ENCODE results near the gene CARS2. TPM values are rescaled to one million over a fixed set of nuclear protein-coding genes. Genes with fewer than 3 reads are reported as not detected.

Gene CARS2
- total and polyA plus RNA-seq, 2 experiments from 2014 or later, result 39.0 to 53.5 TPM

DNA sequence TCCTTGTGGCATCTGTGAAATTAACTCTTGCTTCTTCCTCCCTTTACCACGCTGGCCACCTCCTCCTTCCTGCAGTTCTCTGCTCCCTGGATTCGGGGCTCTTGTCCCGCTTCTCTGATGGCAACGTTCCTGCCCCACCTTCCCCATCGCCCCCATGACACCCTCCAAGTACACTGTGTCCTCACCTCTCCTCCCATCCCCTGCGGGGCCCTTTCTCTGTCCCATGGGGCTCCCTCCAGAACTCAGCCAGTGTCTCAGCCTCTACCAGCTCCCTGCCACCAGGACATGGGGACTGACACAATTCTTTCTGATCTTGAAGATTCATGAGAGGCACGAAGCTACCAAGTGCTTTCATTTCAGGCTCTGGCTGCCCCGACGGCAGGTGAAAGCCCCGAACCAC lies 9.1 kb downstream of the CARS2 start:
- DNase-seq (ENCODE audit: low spot score), result no peak
- TF ChIP-seq EZH2 (IDR thresholded peaks at IDR 0.05; ENCODE audit: low read depth, unreplicated experiment) (no peak), STAT1 (IDR thresholded peaks at IDR 0.05; ENCODE audit: unreplicated experiment) (no peak), JUNB (IDR thresholded peaks at IDR 0.05; ENCODE audit: unreplicated experiment) (no peak), CREB1 (CRISPR knock-in tag; IDR thresholded peaks at IDR 0.05; ENCODE audit: low read depth) (no peak), EZH2phosphoT487 (IDR thresholded peaks at IDR 0.05; ENCODE audit: unreplicated experiment) (no peak), POLR2AphosphoS5 (IDR thresholded peaks at IDR 0.05; ENCODE audit: low read depth) (no peak), ZNF331 (CRISPR knock-in tag; IDR thresholded peaks at IDR 0.05; ENCODE audit: low read depth) (no peak), ZNF114 (CRISPR knock-in tag; IDR thresholded peaks at IDR 0.05) (no peak), NANOG (IDR thresholded peaks at IDR 0.05; ENCODE audit: borderline replicate concordance) (no peak)
- TF ChIP-seq, protein P1, sequence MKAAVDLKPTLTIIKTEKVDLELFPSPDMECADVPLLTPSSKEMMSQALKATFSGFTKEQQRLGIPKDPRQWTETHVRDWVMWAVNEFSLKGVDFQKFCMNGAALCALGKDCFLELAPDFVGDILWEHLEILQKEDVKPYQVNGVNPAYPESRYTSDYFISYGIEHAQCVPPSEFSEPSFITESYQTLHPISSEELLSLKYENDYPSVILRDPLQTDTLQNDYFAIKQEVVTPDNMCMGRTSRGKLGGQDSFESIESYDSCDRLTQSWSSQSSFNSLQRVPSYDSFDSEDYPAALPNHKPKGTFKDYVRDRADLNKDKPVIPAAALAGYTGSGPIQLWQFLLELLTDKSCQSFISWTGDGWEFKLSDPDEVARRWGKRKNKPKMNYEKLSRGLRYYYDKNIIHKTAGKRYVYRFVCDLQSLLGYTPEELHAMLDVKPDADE (IDR thresholded peaks at IDR 0.05), result no peak
- TF ChIP-seq, protein P2, sequence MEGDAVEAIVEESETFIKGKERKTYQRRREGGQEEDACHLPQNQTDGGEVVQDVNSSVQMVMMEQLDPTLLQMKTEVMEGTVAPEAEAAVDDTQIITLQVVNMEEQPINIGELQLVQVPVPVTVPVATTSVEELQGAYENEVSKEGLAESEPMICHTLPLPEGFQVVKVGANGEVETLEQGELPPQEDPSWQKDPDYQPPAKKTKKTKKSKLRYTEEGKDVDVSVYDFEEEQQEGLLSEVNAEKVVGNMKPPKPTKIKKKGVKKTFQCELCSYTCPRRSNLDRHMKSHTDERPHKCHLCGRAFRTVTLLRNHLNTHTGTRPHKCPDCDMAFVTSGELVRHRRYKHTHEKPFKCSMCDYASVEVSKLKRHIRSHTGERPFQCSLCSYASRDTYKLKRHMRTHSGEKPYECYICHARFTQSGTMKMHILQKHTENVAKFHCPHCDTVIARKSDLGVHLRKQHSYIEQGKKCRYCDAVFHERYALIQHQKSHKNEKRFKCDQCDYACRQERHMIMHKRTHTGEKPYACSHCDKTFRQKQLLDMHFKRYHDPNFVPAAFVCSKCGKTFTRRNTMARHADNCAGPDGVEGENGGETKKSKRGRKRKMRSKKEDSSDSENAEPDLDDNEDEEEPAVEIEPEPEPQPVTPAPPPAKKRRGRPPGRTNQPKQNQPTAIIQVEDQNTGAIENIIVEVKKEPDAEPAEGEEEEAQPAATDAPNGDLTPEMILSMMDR (conservative IDR thresholded peaks at IDR 0.05; ENCODE audit: low read depth in 2 of 2), result no peak
- TF ChIP-seq, protein P3, sequence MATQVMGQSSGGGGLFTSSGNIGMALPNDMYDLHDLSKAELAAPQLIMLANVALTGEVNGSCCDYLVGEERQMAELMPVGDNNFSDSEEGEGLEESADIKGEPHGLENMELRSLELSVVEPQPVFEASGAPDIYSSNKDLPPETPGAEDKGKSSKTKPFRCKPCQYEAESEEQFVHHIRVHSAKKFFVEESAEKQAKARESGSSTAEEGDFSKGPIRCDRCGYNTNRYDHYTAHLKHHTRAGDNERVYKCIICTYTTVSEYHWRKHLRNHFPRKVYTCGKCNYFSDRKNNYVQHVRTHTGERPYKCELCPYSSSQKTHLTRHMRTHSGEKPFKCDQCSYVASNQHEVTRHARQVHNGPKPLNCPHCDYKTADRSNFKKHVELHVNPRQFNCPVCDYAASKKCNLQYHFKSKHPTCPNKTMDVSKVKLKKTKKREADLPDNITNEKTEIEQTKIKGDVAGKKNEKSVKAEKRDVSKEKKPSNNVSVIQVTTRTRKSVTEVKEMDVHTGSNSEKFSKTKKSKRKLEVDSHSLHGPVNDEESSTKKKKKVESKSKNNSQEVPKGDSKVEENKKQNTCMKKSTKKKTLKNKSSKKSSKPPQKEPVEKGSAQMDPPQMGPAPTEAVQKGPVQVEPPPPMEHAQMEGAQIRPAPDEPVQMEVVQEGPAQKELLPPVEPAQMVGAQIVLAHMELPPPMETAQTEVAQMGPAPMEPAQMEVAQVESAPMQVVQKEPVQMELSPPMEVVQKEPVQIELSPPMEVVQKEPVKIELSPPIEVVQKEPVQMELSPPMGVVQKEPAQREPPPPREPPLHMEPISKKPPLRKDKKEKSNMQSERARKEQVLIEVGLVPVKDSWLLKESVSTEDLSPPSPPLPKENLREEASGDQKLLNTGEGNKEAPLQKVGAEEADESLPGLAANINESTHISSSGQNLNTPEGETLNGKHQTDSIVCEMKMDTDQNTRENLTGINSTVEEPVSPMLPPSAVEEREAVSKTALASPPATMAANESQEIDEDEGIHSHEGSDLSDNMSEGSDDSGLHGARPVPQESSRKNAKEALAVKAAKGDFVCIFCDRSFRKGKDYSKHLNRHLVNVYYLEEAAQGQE (IDR thresholded peaks at IDR 0.05; ENCODE audit: unreplicated experiment), result no peak
- TF ChIP-seq, protein P4, sequence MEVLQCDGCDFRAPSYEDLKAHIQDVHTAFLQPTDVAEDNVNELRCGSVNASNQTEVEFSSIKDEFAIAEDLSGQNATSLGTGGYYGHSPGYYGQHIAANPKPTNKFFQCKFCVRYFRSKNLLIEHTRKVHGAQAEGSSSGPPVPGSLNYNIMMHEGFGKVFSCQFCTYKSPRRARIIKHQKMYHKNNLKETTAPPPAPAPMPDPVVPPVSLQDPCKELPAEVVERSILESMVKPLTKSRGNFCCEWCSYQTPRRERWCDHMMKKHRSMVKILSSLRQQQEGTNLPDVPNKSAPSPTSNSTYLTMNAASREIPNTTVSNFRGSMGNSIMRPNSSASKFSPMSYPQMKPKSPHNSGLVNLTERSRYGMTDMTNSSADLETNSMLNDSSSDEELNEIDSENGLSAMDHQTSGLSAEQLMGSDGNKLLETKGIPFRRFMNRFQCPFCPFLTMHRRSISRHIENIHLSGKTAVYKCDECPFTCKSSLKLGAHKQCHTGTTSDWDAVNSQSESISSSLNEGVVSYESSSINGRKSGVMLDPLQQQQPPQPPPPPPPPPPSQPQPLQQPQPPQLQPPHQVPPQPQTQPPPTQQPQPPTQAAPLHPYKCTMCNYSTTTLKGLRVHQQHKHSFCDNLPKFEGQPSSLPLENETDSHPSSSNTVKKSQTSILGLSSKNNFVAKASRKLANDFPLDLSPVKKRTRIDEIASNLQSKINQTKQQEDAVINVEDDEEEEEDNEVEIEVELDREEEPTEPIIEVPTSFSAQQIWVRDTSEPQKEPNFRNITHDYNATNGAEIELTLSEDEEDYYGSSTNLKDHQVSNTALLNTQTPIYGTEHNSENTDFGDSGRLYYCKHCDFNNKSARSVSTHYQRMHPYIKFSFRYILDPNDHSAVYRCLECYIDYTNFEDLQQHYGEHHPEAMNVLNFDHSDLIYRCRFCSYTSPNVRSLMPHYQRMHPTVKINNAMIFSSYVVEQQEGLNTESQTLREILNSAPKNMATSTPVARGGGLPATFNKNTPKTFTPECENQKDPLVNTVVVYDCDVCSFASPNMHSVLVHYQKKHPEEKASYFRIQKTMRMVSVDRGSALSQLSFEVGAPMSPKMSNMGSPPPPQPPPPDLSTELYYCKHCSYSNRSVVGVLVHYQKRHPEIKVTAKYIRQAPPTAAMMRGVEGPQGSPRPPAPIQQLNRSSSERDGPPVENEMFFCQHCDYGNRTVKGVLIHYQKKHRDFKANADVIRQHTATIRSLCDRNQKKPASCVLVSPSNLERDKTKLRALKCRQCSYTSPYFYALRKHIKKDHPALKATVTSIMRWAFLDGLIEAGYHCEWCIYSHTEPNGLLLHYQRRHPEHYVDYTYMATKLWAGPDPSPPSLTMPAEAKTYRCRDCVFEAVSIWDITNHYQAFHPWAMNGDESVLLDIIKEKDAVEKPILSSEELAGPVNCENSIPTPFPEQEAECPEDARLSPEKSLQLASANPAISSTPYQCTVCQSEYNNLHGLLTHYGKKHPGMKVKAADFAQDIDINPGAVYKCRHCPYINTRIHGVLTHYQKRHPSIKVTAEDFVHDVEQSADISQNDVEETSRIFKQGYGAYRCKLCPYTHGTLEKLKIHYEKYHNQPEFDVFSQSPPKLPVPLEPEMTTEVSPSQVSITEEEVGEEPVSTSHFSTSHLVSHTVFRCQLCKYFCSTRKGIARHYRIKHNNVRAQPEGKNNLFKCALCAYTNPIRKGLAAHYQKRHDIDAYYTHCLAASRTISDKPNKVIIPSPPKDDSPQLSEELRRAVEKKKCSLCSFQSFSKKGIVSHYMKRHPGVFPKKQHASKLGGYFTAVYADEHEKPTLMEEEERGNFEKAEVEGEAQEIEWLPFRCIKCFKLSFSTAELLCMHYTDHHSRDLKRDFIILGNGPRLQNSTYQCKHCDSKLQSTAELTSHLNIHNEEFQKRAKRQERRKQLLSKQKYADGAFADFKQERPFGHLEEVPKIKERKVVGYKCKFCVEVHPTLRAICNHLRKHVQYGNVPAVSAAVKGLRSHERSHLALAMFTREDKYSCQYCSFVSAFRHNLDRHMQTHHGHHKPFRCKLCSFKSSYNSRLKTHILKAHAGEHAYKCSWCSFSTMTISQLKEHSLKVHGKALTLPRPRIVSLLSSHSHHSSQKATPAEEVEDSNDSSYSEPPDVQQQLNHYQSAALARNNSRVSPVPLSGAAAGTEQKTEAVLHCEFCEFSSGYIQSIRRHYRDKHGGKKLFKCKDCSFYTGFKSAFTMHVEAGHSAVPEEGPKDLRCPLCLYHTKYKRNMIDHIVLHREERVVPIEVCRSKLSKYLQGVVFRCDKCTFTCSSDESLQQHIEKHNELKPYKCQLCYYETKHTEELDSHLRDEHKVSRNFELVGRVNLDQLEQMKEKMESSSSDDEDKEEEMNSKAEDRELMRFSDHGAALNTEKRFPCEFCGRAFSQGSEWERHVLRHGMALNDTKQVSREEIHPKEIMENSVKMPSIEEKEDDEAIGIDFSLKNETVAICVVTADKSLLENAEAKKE (CRISPR knock-in tag; IDR thresholded peaks at IDR 0.05), result no peak
- no peaks in the 10 kb centered on the region for H3K27me3 Mint-ChIP-seq (ENCODE audit: insufficient read depth, low read depth, poor library complexity)
- H3K4me3 ChIP-seq, result no peak overlapping the region
- no peak overlapping the region for H3K27ac Mint-ChIP-seq
- no peaks in the 10 kb centered on the region for H3K4me1 Mint-ChIP-seq
- no peaks in the 10 kb centered on the region for H3F3A ChIP-seq (replicated peaks; ENCODE audit: low read depth)
- H3K4me3 Mint-ChIP-seq, result no peak overlapping the region
- no peaks in the 10 kb centered on the region for H3K9me2 ChIP-seq (ENCODE audit: insufficient read depth)
- H3K9me3 Mint-ChIP-seq, result no peaks in the 10 kb centered on the region
- H2AFZ ChIP-seq, result no peak overlapping the region
- 0 out of 2 replicates have a peak overlapping the region, but pooled peaks have one; percentile 3 for H3K27ac ChIP-seq (ENCODE audit: low read depth)
- H3K79me2 ChIP-seq (replicated peaks; ENCODE audit: insufficient read depth), result no peaks in the 10 kb centered on the region; the same call in 1 of the 2 replicates
- H3K36me3 Mint-ChIP-seq (ENCODE audit: low read depth), result peaks cover 44% of the 10 kb centered on the region
- no peak for ATAC-seq
- no peaks in the 10 kb centered on the region for H3K4me1 ChIP-seq (ENCODE audit: insufficient read depth)
- H3K36me3 ChIP-seq (ENCODE audit: insufficient read depth), result peaks cover 14% of the 10 kb centered on the region
- H3K27me3 ChIP-seq (ENCODE audit: insufficient read depth), result no peaks in the 10 kb centered on the region
- H3K4me2 ChIP-seq, result no peak overlapping the region
- H4K20me1 ChIP-seq (replicated peaks; ENCODE audit: insufficient read depth), result 0 out of 2 replicates have a peak, but pooled peaks cover 7% of the 10 kb centered on the region

Measured in GM23338 (cell line).